SK-N-MC (cell line): ENCODE measurements around the gene KAT6B.

Experiments
- DNase-seq: peaks from one replicate; pipeline ENCODE4 v3.0.0-alpha.2; 2011; ENCODE audit warnings: low read depth, low spot score
- H3K27ac ChIP-seq: fragments of 200-600 bp; sonication (generic); 2 replicates; pipeline ENCODE4 v1.5.1; 2016; ENCODE audit warnings: mixed run types
- H3K36me3 ChIP-seq: fragments of 200-600 bp; sonication (generic); 2 replicates; pipeline ENCODE4 v1.6.1; 2017; ENCODE audit warnings: antibody characterized with exemption, low read length, mixed read lengths; ENCODE audit not compliant: insufficient read depth
- H3K4me3 ChIP-seq: fragments of 200-600 bp; sonication (generic); 2 replicates; pipeline ENCODE4 v1.5.1; 2016
- H3K9ac ChIP-seq: fragments of 200-600 bp; sonication (generic); 2 replicates; pipeline ENCODE4 v1.8.0; 2017; ENCODE audit warnings: mixed run types, mixed read lengths; ENCODE audit not compliant: insufficient read length
- H3K9me3 ChIP-seq: fragments of 200-600 bp; sonication (generic); 2 replicates; pipeline ENCODE4 v1.6.1; 2017; ENCODE audit warnings: low read depth, mild to moderate bottlenecking, antibody characterized with exemption, low read length, moderate library complexity, mixed read lengths
- EZH2 ChIP-seq: fragments of 200-600 bp; sonication (generic); IDR thresholded peaks from one replicate; pipeline ENCODE4 v1.6.1; 2017; ENCODE audit warnings: antibody characterized with exemption
- FOXP2 ChIP-seq: optimal IDR thresholded peaks from 2 replicates; pipeline ENCODE3; 2011; ENCODE audit warnings: mild to moderate bottlenecking, moderate library complexity; ENCODE audit not compliant: insufficient read depth; ENCODE audit errors: extremely low read length, control extremely low read depth
- POLR2AphosphoS5 ChIP-seq: IDR thresholded peaks from 2 replicates; pipeline ENCODE4 v1.6.1; 2012; ENCODE audit warnings: mild to moderate bottlenecking, low read depth, low read length, borderline replicate concordance

The KAT6B gene

DNA sequence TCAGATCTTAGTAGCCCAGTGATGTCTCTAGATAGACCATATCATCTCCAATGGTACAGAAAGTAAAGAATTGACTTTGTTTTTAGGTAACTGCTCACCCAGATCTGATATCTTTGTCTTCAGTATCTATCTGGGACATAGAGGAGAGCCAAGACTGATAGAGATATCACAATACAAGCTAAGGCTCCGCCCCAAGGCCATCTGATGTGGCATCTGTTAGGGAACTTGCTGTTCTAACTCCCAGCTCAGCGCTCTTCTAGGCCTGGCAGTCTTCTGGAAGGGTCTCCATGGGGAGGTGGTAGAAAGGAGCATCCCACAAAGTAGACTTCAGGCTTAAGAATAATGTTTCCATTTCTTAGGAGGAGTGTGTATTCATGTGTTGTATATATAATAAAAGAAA lies 196.7 kb downstream of the KAT6B start:
- H3K36me3 ChIP-seq, result no peaks in the 10 kb centered on the region
- no peak for DNase-seq
- no peak overlapping the region for H3K27ac ChIP-seq
- H3K4me3 ChIP-seq, result no peak overlapping the region
- H3K9me3 ChIP-seq, result no peaks in the 10 kb centered on the region
- H3K9ac ChIP-seq, result no peak overlapping the region
- TF ChIP-seq POLR2AphosphoS5 (no peak), EZH2 (no peak), FOXP2 (no peak)

DNA sequence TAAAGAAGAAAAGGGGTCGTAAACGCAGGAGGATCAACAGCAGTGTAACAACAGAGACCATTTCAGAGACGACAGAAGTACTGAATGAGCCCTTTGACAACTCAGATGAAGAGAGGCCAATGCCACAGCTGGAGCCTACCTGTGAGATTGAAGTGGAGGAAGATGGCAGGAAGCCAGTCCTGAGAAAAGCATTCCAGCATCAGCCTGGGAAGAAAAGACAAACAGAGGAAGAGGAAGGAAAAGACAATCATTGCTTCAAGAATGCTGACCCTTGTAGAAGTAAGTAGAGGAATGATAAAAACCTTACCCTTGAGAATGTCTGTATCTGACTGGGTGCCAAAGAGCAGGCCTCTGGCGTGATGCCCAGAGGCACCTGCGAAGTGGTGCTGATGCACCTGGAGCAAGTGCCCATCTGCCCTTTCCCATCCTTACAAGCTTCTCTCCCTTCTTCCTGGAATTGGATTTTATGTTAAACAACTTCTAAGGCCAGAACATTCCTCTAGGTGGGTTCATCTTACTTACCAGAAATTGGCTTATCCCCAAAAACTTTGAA lies 198.6 kb downstream of the KAT6B start:
- TF ChIP-seq POLR2AphosphoS5, result no peak
- TF ChIP-seq EZH2, result no peak
- TF ChIP-seq FOXP2, result no peak
- no peak overlapping the region for H3K9ac ChIP-seq
- DNase-seq, result no peak

DNA sequence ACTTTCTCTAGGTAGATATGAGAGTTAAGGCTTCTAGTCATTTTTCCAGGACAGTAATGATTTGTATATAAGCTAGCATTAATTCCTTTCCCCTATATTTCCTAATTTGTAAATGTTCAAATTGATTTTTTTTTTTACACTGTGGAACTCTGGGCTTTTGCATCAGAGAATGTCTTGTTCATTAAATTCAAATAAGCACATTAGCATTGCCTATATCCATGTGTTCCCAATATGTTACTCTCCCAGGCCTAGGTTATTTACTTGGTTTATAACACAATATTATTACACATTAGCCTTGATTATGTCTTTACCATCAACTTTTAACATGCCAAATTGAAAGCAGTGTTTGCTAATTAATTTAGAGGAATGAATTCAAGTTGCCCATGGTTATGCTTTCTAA lies 201.6 kb downstream of the KAT6B start:
- Histone ChIP-seq H3K4me3 (no peak overlapping the region), H3K27ac (no peak overlapping the region), H3K36me3 (no peaks in the 10 kb centered on the region), H3K9me3 (no peaks in the 10 kb centered on the region), H3K9ac (no peak overlapping the region)
- no peak for TF ChIP-seq POLR2AphosphoS5
- no peak for TF ChIP-seq EZH2
- no peak for TF ChIP-seq FOXP2
- DNase-seq, result no peak

More for the DNA sequence above, 198.6 kb downstream of the KAT6B start:
- Histone ChIP-seq H3K27ac (no peak overlapping the region), H3K9me3 (no peaks in the 10 kb centered on the region), H3K4me3 (no peak overlapping the region), H3K36me3 (no peaks in the 10 kb centered on the region)

DNA sequence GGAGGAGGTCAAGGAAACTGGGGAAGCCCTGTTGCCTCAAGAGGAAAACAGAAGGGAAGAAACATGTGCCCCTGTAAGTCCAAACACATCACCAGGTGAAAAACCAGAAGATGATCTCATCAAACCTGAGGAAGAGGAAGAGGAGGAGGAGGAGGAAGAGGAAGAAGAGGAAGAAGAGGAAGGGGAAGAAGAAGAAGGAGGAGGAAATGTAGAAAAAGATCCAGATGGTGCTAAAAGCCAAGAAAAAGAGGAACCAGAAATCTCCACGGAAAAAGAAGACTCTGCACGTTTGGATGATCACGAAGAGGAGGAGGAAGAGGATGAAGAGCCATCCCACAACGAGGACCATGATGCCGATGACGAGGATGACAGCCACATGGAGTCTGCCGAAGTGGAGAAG lies 202.3 kb downstream of the KAT6B start:
- DNase-seq, result no peak
- Histone ChIP-seq H3K27ac (no peak overlapping the region), H3K9me3 (no peaks in the 10 kb centered on the region), H3K9ac (no peak overlapping the region), H3K36me3 (no peaks in the 10 kb centered on the region), H3K4me3 (no peak overlapping the region)
- TF ChIP-seq EZH2 (no peak), FOXP2 (no peak)

DNA sequence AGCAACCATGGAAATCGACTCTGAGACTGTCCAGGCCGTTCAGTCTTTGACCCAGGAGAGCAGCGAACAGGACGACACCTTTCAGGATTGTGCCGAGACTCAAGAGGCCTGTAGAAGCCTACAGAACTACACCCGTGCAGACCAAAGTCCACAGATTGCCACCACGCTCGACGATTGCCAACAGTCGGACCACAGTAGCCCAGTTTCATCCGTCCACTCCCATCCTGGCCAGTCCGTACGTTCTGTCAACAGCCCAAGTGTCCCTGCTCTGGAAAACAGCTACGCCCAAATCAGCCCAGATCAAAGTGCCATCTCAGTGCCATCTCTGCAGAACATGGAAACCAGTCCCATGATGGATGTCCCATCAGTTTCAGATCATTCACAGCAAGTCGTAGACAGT lies 203.0 kb downstream of the KAT6B start:
- Histone ChIP-seq H3K9ac (no peak overlapping the region), H3K4me3 (no peak overlapping the region), H3K36me3 (no peaks in the 10 kb centered on the region), H3K9me3 (no peaks in the 10 kb centered on the region), H3K27ac (no peak overlapping the region)
- DNase-seq, result no peak
- no peak for TF ChIP-seq FOXP2
- no peak for TF ChIP-seq EZH2
- no peak for TF ChIP-seq POLR2AphosphoS5

DNA sequence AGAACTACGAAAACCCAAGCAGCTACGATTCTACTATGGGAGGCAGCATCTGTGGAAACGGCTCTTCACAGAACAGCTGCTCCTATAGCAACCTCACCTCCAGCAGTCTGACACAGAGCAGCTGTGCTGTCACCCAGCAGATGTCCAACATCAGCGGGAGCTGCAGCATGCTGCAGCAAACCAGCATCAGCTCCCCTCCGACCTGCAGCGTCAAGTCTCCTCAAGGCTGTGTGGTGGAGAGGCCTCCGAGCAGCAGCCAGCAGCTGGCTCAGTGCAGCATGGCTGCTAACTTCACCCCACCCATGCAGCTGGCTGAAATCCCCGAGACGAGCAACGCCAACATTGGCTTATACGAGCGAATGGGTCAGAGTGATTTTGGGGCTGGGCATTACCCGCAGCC lies 203.5 kb downstream of the KAT6B start:
- Histone ChIP-seq H3K9ac (no peak overlapping the region), H3K9me3 (no peaks in the 10 kb centered on the region), H3K27ac (no peak overlapping the region), H3K36me3 (no peaks in the 10 kb centered on the region), H3K4me3 (no peak overlapping the region)
- no peak for DNase-seq
- TF ChIP-seq POLR2AphosphoS5 (no peak), FOXP2 (no peak), EZH2 (no peak)

DNA sequence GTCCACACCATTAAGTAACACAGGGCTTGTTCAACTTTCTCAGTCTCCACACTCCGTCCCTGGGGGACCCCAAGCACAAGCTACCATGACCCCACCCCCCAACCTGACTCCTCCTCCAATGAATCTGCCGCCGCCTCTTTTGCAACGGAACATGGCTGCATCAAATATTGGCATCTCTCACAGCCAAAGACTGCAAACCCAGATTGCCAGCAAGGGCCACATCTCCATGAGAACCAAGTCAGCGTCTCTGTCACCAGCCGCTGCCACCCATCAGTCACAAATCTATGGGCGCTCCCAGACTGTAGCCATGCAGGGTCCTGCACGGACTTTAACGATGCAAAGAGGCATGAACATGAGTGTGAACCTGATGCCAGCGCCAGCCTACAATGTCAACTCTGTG lies 204.0 kb downstream of the KAT6B start:
- TF ChIP-seq POLR2AphosphoS5 (no peak), FOXP2 (no peak), EZH2 (no peak)
- no peak for DNase-seq
- Histone ChIP-seq H3K4me3 (no peak overlapping the region), H3K36me3 (no peaks in the 10 kb centered on the region), H3K9ac (no peak overlapping the region), H3K9me3 (no peaks in the 10 kb centered on the region), H3K27ac (no peak overlapping the region)

DNA sequence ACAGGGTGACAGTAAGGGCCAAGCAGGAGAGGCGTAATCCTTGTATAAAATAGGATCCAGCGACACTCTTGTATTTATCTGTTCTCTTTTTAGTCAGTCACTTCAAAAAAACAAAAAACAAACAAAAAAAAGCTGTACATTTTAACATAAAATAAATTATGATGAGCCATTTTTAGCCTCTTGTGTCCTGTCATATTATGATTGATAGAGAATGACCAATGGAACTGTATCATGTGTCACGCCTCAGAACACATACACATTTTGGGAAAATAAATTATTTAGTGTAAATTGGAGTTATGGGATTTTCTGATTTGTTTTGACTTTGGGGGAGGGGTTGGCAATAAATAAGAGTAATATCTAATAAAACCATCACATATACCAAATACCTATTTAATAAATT lies 205.7 kb downstream of the KAT6B start:
- no peak for TF ChIP-seq EZH2
- no peak for TF ChIP-seq FOXP2
- TF ChIP-seq POLR2AphosphoS5, result no peak
- Histone ChIP-seq H3K27ac (no peak overlapping the region), H3K36me3 (no peaks in the 10 kb centered on the region), H3K4me3 (no peak overlapping the region), H3K9me3 (no peaks in the 10 kb centered on the region), H3K9ac (no peak overlapping the region)
- no peak for DNase-seq

DNA sequence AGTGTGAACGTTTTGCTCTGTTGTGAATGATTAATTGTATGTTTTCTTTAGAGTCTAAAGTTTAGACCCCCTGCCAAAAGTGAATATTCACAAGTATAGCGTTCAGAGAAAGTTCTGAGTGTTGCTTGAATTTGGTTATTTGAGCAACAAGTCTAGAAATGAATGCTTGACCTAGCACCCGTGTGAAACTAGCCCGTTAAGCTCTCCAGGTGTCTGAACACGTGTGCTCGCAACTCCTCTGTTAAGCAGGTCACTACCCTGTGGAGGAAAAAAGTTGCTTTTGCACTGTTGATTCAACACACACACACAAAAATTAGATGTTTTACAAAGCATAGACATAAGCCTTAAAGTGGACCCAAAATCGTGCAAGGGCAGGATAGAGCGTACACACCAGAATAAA lies 206.4 kb downstream of the KAT6B start:
- no peak overlapping the region for H3K27ac ChIP-seq
- no peaks in the 10 kb centered on the region for H3K9me3 ChIP-seq
- TF ChIP-seq POLR2AphosphoS5, result no peak
- TF ChIP-seq EZH2, result no peak
- no peak for TF ChIP-seq FOXP2
- DNase-seq, result no peak
- no peak overlapping the region for H3K4me3 ChIP-seq
- no peaks in the 10 kb centered on the region for H3K36me3 ChIP-seq
- H3K9ac ChIP-seq, result no peak overlapping the region
